ENCODE measurements around the gene PRPF38B. TPM values are rescaled to one million over a fixed set of nuclear protein-coding genes. Genes with fewer than 3 reads are reported as not detected.

The PRPF38B gene
- total and polyA plus RNA-seq, 9 of the 15 experiments (the other 6 are each of a cell fraction or from before 2014, with no cell fraction given): 25.3 to 85.5 (median 66.4) TPM

- WGBS (ENCODE audit: insufficient coverage, low coverage, missing lambda C conversion rate): 9% methylated on average over 2 of the region's 2 CpGs
- Histone ChIP-seq H3K9me3 (replicated peaks; ENCODE audit: control insufficient read depth, insufficient read depth, low read depth, low read length) (no peaks in the 10 kb centered on the region), H3K9ac (ENCODE audit: insufficient read depth in 1 of 2, low read depth in 2 of 2, low read length in 2 of 2) (no peak overlapping the region), H3K4me1 (replicated peaks in 1 of 2; ENCODE audit: control insufficient read depth in 2 of 2, insufficient read depth in 2 of 2, low read length in 2 of 2) (no peaks in the 10 kb centered on the region), H3K27me3 (ENCODE audit: control insufficient read depth in 2 of 2, insufficient read depth in 2 of 2, low read length in 2 of 2) (no peaks in the 10 kb centered on the region), H3K27ac (ENCODE audit: extremely low read depth, low read depth, low read length) (no peak overlapping the region), H3K4me3 (no peak overlapping the region), H4K20me1 (replicated peaks; ENCODE audit: control insufficient read depth, insufficient read depth, low read length) (no peaks in the 10 kb centered on the region), H2AFZ (ENCODE audit: low read depth, low read length) (peak overlapping the region; percentile 64), H3K36me3 (ENCODE audit: control insufficient read depth, insufficient read depth, low read length) (no peaks in the 10 kb centered on the region), H3K79me2 (ENCODE audit: control insufficient read depth, insufficient read depth, low read length) (no peaks in the 10 kb centered on the region), H3K4me2 (ENCODE audit: insufficient read depth, low read length) (no peak overlapping the region), H3K9me1 (ENCODE audit: control insufficient read depth, insufficient read depth, low read length) (no peaks in the 10 kb centered on the region)
- in situ Hi-C loops (cut with MboI): no loop called here
- FAIRE-seq: no peak
- ATAC-seq: no peak; the same call in 2 of the 3 replicates
- ChIA-PET POLR2A (no interaction called here), CTCF (ENCODE audit: low intra/inter-chr PET ratio) (no interaction called here)
- TF ChIP-seq SUPT5H (IDR thresholded peaks at IDR 0.05) (no peak), POLR2G (IDR thresholded peaks at IDR 0.05; ENCODE audit: low read depth, low read length) (no peak), EP300 (IDR thresholded peaks at IDR 0.05; ENCODE audit: low read length) (no peak), MAZ (CRISPR knock-in tag; conservative IDR thresholded peaks at IDR 0.05 in 1 of 2, IDR thresholded peaks at IDR 0.05 in 1 of 2) (no peak), NR1H2 (CRISPR knock-in tag; IDR thresholded peaks at IDR 0.05) (no peak)
- TF ChIP-seq, protein P1, sequence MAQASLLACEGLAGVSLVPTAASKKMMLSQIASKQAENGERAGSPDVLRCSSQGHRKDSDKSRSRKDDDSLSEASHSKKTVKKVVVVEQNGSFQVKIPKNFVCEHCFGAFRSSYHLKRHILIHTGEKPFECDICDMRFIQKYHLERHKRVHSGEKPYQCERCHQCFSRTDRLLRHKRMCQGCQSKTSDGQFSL (CRISPR knock-in tag; IDR thresholded peaks at IDR 0.05): no peak
- TF ChIP-seq, protein P1 (tag; IDR thresholded peaks at IDR 0.05): no peak
- no TSS peak for BruUV-seq (replicated peaks)
- intact Hi-C loops (cut with micrococcal nuclease): no loop called here
- DNase-seq (ENCODE audit: extremely low read depth in 1 of 4, low spot score in 3 of 4): no peak
Measured at GRCh38 chr1:108665067-108665466, 27.0 kb upstream of the PRPF38B start.

Measured in K562 (cell line).